Effector memory CD8-positive, alpha-beta T cell (primary cell): ENCODE data around the gene FMNL3.

Source experiments
- ATAC-seq: fragments of 150-1000 bp; cut with Tn5 transposase; replicated peaks from 2 replicates; pipeline ENCODE4 v1.10.0; 2021; ENCODE audit warnings: mild to moderate bottlenecking, moderate library complexity
- DNase-seq, 3 experiments: peaks; one replicate each; pipeline ENCODE4 v3.0.0; 2021
- H3K27ac Mint-ChIP-seq, 2 donors: one replicate each; pipeline ENCODE4 v1.8.0; 2022; ENCODE audit warnings: mild to moderate bottlenecking in 2 of 2, mixed read lengths in 2 of 2, moderate library complexity in 2 of 2
- H3K27me3 Mint-ChIP-seq, 2 donors: one replicate each; pipeline ENCODE4 v1.8.0; 2022; ENCODE audit warnings: mixed read lengths in 2 of 2
- H3K36me3 Mint-ChIP-seq: one replicate; pipeline ENCODE4 v1.8.0; 2022; ENCODE audit warnings: mild to moderate bottlenecking, moderate library complexity, mixed read lengths; ENCODE audit not compliant: insufficient read depth
- H3K4me1 Mint-ChIP-seq, 2 donors: one replicate each; pipeline ENCODE4 v1.8.0; 2022; ENCODE audit warnings: low read depth in 2 of 2, mixed read lengths in 2 of 2
- H3K4me3 Mint-ChIP-seq, 2 donors: one replicate each; pipeline ENCODE4 v1.8.0; 2022; ENCODE audit warnings: mild to moderate bottlenecking in 2 of 2, mixed read lengths in 2 of 2, moderate library complexity in 2 of 2
- H3K9me3 Mint-ChIP-seq, 2 donors: one replicate each; pipeline ENCODE4 v1.8.0; 2022; ENCODE audit warnings: mixed read lengths in 2 of 2

The FMNL3 gene

DNA sequence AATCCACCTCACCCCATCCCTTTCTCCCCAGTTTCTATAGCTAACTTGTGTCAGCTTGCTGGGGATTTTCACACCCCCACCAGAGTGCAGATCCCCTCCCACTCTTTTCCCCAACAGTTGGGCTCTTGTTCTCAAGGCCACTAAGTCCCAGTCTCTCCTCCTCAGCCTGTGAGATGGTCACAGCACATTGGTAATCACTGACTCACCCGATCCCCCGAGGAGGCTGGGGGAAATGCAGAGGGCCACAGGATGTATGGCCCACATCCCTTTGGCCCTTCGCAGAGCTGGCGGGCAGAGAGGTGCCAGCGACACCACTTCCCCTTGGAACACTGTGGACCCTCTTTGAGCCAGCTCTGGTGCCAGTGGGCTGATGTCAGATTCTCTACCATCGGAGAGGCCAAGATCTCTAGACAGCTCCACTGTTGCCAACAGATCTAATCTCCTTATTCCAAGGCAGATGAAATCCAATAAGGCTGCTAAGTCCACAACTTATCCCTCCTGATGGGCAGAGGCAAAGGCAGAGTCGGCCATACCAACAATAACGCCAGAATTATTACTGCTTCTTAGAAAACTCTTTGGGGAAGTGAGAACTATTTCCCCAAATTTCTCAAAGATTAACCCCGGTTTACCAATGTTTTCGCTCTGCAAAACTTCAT, 1.6 kb downstream of the FMNL3 start:
- ATAC-seq (no peak), DNase-seq (no peak)
- Mint-ChIP-seq H3K4me1 (peaks cover 43 to 55% of the 10 kb centered on the region in 2 donors), H3K27me3 (no peaks in the 10 kb centered on the region), H3K27ac (peak overlapping the region; percentile 83 to 88), H3K9me3 (no peaks in the 10 kb centered on the region), H3K36me3 (peaks cover 5% of the 10 kb centered on the region), H3K4me3 (peak overlapping the region; percentile 94)

DNA sequence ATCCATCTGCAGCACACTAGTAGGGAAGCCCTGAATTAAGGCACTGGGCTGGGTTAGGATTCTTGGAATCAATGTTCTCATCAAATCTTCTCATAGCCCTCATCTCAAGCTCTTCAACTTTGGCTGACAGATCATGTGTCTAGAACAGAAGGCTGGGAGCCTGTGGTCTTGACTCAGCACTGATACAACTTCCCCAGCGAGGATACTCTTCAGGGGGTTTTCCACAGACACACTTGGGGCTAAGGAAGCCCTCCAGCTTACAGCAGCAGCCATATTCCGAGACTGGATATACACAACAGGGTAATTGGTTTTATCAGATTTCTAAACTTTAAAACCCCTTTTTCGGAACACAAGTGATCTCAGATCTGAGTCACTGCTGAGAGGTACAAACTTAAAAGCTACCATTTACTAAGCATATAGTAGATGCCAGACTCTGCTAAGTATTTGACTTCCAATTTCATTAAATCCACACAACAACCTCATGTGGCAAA, 3.5 kb downstream of the FMNL3 start:
- ATAC-seq (no peak), DNase-seq (peak in 2 of 3 experiments; percentile 9 to 13)
- Mint-ChIP-seq H3K36me3 (peaks cover 13% of the 10 kb centered on the region), H3K4me1 (peaks cover 56 to 67% of the 10 kb centered on the region in 2 donors), H3K4me3 (peak overlapping the region; percentile 18 to 38), H3K27ac (peak overlapping the region; percentile 49 to 56), H3K9me3 (no peaks in the 10 kb centered on the region), H3K27me3 (no peaks in the 10 kb centered on the region)

DNA sequence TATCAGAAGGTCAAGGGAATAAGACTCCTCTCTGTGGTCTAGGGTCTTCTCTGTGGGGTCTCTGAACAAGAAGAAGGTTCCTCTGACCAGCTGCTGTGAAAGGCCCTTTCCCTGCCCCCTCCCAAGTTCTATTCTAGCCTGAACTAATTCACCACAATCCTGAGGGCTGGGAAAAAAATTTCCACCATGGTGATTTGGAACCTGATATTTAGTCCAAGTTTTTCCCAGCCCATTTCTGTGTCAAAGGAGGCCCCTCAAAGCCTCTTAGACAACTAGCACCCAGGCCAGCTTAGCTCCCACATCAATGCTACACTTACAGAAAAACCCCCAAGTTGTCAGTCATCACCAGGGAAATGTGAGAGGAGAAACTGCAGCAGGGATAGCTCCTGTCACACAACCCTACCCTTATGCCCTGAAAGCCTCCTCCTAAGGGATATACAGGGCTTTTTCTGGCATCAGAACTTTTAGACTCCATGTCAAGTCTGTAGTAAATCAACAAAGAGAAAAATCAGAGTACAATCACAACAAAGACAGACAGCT, 4.5 kb downstream of the FMNL3 start:
- no peaks in the 10 kb centered on the region for H3K27me3 Mint-ChIP-seq
- H3K27ac Mint-ChIP-seq: peak overlapping the region; percentile 35 to 49
- peaks cover 13% of the 10 kb centered on the region for H3K36me3 Mint-ChIP-seq
- DNase-seq (no peak), ATAC-seq (no peak)
- peaks cover 63 to 73% of the 10 kb centered on the region in 2 donors for H3K4me1 Mint-ChIP-seq
- H3K9me3 Mint-ChIP-seq: no peaks in the 10 kb centered on the region
- no peak overlapping the region for H3K4me3 Mint-ChIP-seq

DNA sequence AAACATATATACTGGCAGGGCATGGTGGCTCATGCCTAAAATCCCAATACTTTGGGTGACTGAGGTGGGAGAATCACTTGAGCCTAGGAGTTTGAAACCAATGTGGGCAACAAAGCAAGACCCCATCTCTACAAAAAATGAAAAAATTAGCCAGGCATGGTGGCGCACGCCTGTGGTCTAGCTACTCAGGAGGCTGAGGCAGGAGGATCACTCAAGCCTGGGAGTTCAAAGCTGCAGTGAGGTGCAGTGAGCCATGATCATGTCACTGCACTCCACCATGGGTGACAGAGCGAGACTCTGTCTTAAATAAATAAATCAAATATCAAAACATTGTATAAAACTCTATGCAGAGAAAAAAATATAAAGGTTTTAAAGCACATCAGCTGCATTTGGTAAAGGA, 5.2 kb downstream of the FMNL3 start:
- Mint-ChIP-seq H3K4me1 (peaks cover 60 to 71% of the 10 kb centered on the region in 2 donors), H3K4me3 (no peak overlapping the region), H3K27me3 (no peaks in the 10 kb centered on the region), H3K36me3 (peaks cover 13% of the 10 kb centered on the region), H3K9me3 (no peaks in the 10 kb centered on the region), H3K27ac (peak overlapping the region in 1 of 2 donors; percentile 49)
- no peak for ATAC-seq
- DNase-seq: no peak

DNA sequence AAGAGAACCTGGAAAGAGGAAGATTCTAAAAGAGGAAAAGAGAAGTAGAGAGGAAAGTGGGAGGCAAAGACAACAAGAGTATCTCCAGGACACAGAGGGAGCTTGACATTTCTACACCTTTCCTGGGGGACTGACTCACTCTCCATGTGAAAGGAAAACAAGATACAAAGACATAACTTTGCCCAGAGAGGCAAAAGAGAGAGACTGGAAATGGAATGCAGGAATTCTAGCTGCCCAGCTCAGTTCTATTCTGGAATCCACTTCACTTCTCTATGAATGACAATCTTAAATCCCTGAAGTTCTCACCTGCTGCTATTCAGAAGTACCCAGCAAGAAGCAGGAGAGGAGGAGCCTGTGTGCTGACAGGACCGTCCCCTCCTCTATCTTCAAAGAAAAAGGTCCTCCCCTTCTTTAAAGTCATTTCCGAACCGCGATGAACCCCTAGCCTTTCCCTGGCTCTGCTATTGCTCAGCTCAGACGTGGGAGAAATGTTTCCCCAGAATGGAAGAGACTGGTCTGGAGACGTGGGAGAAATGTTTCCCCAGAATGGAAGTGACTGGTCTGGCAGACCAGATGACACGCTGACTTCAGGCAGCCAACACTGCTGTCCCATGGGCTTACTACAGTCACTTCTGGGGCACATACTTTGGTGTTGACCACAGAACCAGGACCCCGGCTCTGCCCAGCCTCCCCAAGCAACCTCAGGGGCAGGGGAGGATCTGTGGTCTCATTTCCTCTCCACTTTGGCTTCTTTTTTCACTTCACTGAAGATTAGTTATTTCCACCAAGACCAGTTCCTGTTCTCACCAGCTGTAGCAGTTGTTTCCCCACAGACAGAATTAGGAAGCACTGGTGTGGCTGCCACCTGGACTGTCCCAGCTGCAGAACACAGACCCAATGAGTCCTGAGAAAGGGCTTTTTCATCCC, 8.3 kb downstream of the FMNL3 start:
- H3K27ac Mint-ChIP-seq: peak overlapping the region; percentile 91 to 93
- H3K36me3 Mint-ChIP-seq: peaks cover 8% of the 10 kb centered on the region
- H3K9me3 Mint-ChIP-seq: no peaks in the 10 kb centered on the region
- DNase-seq (peak in 2 of 3 experiments; percentile 18 to 21), ATAC-seq (peak; percentile 73)
- no peaks in the 10 kb centered on the region for H3K27me3 Mint-ChIP-seq
- peaks cover 37 to 57% of the 10 kb centered on the region in 2 donors for H3K4me1 Mint-ChIP-seq
- peak overlapping the region; percentile 83 to 87 for H3K4me3 Mint-ChIP-seq

DNA sequence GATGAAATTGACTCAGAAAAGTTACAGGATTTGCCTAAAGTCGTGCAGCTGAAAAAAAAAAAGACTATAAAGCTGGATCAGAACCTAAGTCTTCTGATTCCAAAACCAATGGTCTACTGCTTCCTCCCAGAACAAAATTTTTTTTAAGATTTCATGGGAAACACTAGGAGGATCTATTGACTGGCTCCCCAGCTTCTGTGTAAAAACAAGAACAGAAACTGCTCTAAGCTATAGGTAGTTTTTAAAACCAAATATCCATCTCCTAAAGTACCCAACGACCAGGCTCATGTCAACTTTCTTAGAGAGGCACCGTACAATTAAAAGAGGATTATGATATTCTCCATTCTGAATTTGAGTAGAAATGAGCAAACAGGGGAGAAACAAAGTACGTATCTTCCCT, 9.4 kb downstream of the FMNL3 start:
- no peaks in the 10 kb centered on the region for H3K27me3 Mint-ChIP-seq
- H3K27ac Mint-ChIP-seq: no peak overlapping the region
- ATAC-seq (no peak), DNase-seq (no peak)
- H3K4me3 Mint-ChIP-seq: peak overlapping the region in 1 of 2 donors; percentile 83
- peaks cover 26 to 50% of the 10 kb centered on the region in 2 donors for H3K4me1 Mint-ChIP-seq
- no peaks in the 10 kb centered on the region for H3K9me3 Mint-ChIP-seq
- peaks cover 8% of the 10 kb centered on the region for H3K36me3 Mint-ChIP-seq

DNA sequence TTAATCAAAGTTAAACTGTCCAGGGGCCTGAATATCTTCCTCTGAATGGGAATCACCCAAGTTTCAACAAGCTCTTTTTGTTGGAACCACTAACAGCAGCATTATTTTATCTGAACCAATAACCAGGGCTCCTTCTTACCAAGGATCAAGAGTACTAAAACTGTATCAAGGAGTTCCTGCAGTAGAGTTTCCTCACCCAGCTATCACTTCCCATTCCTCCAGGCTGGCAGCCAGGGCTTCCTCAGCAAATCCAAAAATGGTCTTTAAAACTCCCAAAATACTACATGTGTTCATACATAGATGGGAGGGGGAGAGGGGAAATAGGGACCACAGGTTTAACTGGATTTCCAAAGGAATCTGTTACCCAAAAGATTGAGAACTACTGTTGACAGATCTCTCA, 10.5 kb downstream of the FMNL3 start:
- H3K27me3 Mint-ChIP-seq: no peaks in the 10 kb centered on the region
- peaks cover 8% of the 10 kb centered on the region for H3K36me3 Mint-ChIP-seq
- H3K9me3 Mint-ChIP-seq: no peaks in the 10 kb centered on the region
- ATAC-seq (no peak), DNase-seq (no peak)
- H3K4me3 Mint-ChIP-seq: no peak overlapping the region
- peak overlapping the region in 1 of 2 donors; percentile 25 for H3K27ac Mint-ChIP-seq
- peaks cover 23 to 49% of the 10 kb centered on the region in 2 donors for H3K4me1 Mint-ChIP-seq

DNA sequence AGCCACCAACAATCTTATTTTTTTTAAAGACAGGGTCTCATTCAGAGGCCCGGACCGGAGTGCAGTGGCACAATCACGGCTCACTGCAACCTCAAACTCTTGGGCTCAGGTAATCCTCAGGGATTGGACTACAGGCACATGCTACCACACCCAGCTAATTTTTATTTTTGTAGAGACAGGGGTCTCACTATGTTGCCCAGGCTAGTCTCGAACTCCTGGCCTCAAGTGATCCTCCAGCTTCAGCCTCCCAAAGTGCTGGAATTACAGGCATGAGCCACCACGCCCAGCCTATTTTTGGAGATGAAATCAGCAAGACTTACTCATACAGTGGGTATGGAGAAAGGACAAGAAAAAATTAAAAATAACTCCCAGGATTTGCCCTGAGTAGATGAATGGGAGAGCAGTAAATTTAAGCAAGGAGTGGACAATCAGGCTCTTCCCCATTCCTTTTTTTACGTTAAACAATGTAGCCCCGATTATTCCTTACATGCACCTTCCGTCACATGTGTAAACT, 13.2 kb downstream of the FMNL3 start:
- DNase-seq (no peak), ATAC-seq (no peak)
- H3K9me3 Mint-ChIP-seq: no peaks in the 10 kb centered on the region
- H3K27me3 Mint-ChIP-seq: no peaks in the 10 kb centered on the region
- H3K27ac Mint-ChIP-seq: no peak overlapping the region
- H3K4me3 Mint-ChIP-seq: no peak overlapping the region
- H3K4me1 Mint-ChIP-seq: peaks cover 21 to 48% of the 10 kb centered on the region in 2 donors
- peaks cover 3% of the 10 kb centered on the region for H3K36me3 Mint-ChIP-seq

DNA sequence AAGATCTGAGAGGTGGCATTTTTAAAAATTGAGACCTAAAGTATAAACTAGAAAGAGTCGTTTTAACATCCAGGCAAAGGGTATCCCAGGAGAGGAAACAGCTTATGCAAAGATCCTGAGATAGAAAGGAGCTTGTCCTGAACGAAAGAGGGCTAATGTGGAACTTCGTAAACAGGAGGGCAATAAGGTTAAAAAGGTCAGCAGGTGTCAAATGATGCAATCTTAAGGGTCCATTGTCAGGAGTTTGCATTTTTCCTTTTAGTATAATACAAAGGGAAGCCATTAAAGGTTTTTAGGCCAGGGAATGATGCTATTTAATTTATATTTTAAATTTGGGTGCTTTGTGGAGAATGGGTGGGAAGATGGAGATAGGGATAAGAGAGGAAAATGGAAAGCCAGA, 14.4 kb downstream of the FMNL3 start:
- Mint-ChIP-seq H3K36me3 (no peaks in the 10 kb centered on the region), H3K4me3 (no peak overlapping the region), H3K27ac (no peak overlapping the region), H3K27me3 (no peaks in the 10 kb centered on the region), H3K9me3 (no peaks in the 10 kb centered on the region), H3K4me1 (peaks cover 15 to 37% of the 10 kb centered on the region in 2 donors)
- DNase-seq (no peak), ATAC-seq (no peak)

DNA sequence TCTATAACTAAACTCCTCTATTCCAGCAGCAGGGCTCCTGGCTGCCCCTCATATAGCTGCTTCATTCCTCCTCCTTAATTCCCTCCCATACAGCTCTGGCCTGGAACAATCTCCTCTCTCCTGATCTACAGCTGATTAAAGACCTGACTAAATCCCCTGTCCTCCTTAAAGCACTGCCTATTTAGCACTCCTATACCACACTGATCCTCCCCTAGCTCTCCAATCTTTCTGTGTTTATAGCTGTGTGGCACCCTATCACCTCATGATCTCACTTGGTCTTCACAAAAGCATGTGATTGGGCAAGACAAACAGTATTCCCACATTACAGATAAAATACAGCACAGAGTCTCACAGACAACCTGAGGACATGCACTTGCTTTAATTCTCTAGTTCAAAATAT, 17.4 kb downstream of the FMNL3 start:
- Mint-ChIP-seq H3K4me3 (no peak overlapping the region), H3K4me1 (peaks cover 19 to 41% of the 10 kb centered on the region in 2 donors), H3K36me3 (no peaks in the 10 kb centered on the region), H3K27me3 (no peaks in the 10 kb centered on the region), H3K27ac (peak overlapping the region in 1 of 2 donors; percentile 1), H3K9me3 (no peaks in the 10 kb centered on the region)
- no peak for DNase-seq
- no peak for ATAC-seq

DNA sequence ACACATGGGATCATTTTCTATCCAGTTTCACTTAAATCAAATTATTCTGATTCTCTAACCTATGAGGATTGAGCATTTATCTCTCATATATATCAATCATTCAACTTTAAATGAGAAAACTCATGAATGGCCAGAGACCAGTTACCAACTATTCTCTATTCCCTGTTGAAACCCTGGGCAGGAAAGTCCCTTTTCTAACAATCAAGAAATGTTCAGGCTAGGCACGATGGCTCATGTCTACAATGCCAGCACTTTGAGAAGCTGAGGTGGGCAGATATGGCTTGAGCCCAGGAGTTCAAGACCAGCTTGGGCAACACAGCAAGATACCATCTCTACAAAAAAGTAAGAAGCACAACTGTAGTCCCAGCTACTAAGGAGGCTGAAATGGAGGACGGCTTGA, 18.0 kb downstream of the FMNL3 start:
- H3K9me3 Mint-ChIP-seq: no peaks in the 10 kb centered on the region
- ATAC-seq (no peak), DNase-seq (no peak)
- H3K27me3 Mint-ChIP-seq: no peaks in the 10 kb centered on the region
- H3K4me3 Mint-ChIP-seq: no peak overlapping the region
- H3K4me1 Mint-ChIP-seq: peaks cover 19 to 47% of the 10 kb centered on the region in 2 donors
- peak overlapping the region; percentile 1 to 9 for H3K27ac Mint-ChIP-seq
- no peaks in the 10 kb centered on the region for H3K36me3 Mint-ChIP-seq

DNA sequence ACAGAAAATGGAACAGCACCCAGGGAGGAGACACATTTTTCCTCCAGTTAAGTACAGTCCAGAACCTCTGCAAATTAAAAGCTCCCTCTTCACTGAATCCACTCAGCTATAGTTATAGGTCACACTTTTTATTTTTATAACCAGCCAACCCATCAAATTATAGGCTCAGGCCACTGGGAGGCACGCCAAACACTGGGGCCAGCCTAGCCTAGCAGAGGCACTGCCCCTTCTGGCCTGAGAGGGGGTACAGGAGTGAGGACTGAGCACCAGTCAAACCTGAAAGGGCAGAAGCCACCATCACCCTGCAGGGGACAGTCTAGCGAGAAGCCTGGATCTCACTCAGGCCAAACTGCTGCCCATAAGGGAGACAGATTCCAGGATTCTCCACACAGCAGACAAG, 19.3 kb downstream of the FMNL3 start:
- no peaks in the 10 kb centered on the region for H3K36me3 Mint-ChIP-seq
- H3K9me3 Mint-ChIP-seq: no peaks in the 10 kb centered on the region
- no peak overlapping the region for H3K4me3 Mint-ChIP-seq
- H3K4me1 Mint-ChIP-seq: peaks cover 28 to 57% of the 10 kb centered on the region in 2 donors
- peak overlapping the region in 1 of 2 donors; percentile 63 for H3K27ac Mint-ChIP-seq
- DNase-seq (no peak), ATAC-seq (no peak)
- no peaks in the 10 kb centered on the region for H3K27me3 Mint-ChIP-seq

DNA sequence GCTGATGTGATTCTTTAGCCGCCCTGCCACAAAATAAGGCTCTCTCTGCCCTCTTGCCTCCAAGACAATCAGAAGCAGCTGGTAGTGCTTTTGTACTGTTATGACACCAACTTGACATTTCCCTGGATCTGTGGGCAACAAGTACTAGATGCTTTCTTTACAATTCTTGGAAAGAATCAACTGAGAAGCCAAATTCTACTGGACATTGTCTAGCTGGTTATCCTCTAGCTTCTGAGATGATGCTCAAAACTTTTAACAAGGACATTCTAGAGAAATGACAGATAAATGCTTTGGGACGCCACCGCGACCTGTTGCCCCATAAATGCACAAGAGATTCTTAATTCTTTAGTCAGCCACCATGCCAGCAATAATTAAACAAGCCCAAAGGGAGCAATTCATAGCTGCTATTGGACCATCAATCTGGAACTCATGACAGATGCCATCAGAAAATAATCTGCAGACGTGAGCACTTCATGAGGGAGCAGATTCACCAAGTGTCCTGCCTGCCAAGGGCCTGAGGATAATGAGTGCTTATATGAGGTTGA, 22.8 kb downstream of the FMNL3 start:
- Mint-ChIP-seq H3K9me3 (no peaks in the 10 kb centered on the region), H3K4me1 (peaks cover 20 to 47% of the 10 kb centered on the region in 2 donors), H3K27me3 (no peaks in the 10 kb centered on the region), H3K27ac (peak overlapping the region; percentile 42 to 86), H3K36me3 (no peaks in the 10 kb centered on the region), H3K4me3 (peak overlapping the region; percentile 6 to 25)
- ATAC-seq (no peak), DNase-seq (no peak)
